Tibial nerve (tissue), 3 donors: ENCODE measurements around the gene KCNE3.

Experiments used
- CTCF ChIP-seq, 5 experiments: fragments of 200-600 bp in 3 of 5; fragments of 450-650 bp in 2 of 5; sonication (generic) in 3 of 5; IDR thresholded peaks; one replicate each; pipeline ENCODE4 v1.5.1; 2016 to 2019; ENCODE audit warnings: antibody characterized with exemption in 5 of 5, mild to moderate bottlenecking in 3 of 5, moderate library complexity in 2 of 5
- POLR2A ChIP-seq, 2 donors: fragments of 450-650 bp; IDR thresholded peaks; one replicate each; pipeline ENCODE4 v1.6.1; 2017; ENCODE audit warnings: antibody characterized with exemption in 2 of 2, mild to moderate bottlenecking in 2 of 2, moderate library complexity in 2 of 2

GRCh38 chr11:74490941-74491340, 23.6 kb upstream of the KCNE3 start:
- TF ChIP-seq POLR2A (IDR thresholded peaks at IDR 0.05), result no peak
- no peak for TF ChIP-seq CTCF (IDR thresholded peaks at IDR 0.05)
